Mucosa of stomach (tissue), 1 donor: ENCODE measurements around the gene PCOLCE2.

Experiments used
- H3K27me3 ChIP-seq: one replicate; pipeline ENCODE4 v1.7.0; 2013; ENCODE audit warnings: mild to moderate bottlenecking, low read length; ENCODE audit not compliant: control insufficient read depth, insufficient read depth
- H3K36me3 ChIP-seq: one replicate; pipeline ENCODE4 v1.7.0; 2013; ENCODE audit warnings: low read length; ENCODE audit not compliant: control insufficient read depth, insufficient read depth
- H3K4me1 ChIP-seq: one replicate; pipeline ENCODE4 v1.7.0; 2013; ENCODE audit warnings: mild to moderate bottlenecking, low read length; ENCODE audit not compliant: control insufficient read depth, insufficient read depth
- H3K4me3 ChIP-seq: one replicate; pipeline ENCODE4 v1.7.0; 2013; ENCODE audit warnings: low read length
- H3K9ac ChIP-seq: one replicate; pipeline ENCODE4 v1.7.0; 2013; ENCODE audit warnings: mild to moderate bottlenecking, low read length, moderate library complexity
- H3K9me3 ChIP-seq: one replicate; pipeline ENCODE4 v1.7.0; 2013; ENCODE audit warnings: mild to moderate bottlenecking, low read length, moderate library complexity; ENCODE audit not compliant: control insufficient read depth
- donor health status: Pancreatic carcinoma.

Gene PCOLCE2

DNA sequence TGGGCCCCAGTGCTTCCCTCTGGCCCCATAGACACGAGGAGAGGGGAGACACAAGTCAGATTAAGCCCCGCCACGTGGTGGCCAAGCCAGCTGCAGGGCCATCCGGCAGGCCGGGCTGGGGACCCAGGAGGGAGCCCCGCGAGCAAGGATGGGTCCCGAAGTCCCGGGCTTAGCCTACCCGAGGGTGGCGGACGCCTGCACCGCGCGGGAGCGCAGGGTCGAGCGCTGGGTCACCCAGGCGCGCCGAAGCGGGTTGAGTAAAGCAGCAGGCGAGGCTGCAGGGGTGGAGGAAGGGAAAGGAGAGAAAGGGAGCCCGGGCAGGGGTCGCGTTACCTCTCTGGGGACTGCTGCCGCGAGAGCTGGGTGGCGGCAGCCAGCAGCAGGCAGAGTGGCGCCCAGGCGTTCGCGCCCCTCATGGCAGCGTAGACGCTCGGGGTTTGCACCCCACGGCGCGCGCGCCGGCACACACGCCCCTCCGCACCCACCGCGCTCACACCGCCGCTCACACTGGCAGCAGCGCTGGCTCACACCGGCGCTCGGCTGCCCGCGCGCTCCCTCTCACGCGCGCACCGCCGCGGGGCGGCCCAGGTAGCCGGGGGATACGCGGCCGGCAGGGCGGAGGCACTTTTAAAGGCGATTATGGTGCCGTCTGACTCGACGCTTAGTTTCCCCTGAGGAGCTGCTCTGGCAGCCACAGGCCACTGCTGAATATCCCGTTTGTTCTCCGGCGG, at the start of gene PCOLCE2:
PCOLCE2 (minus strand) TSS at position 603 of the 731 bp plus-strand sequence; CDS start at position 416, 187 bp downstream.
- no peaks in the 10 kb centered on the region for H3K36me3 ChIP-seq
- H3K9ac ChIP-seq, result peak within 1 kb of the TSS; percentile 47
- peak within 1 kb of the TSS; percentile 25 for H3K4me3 ChIP-seq
- no peaks in the 10 kb centered on the region for H3K4me1 ChIP-seq
- H3K27me3 ChIP-seq, result peaks cover 39% of the 10 kb centered on the region
- no peaks in the 10 kb centered on the region for H3K9me3 ChIP-seq

- H3K4me3 ChIP-seq, result no peak overlapping the region
- no peaks in the 10 kb centered on the region for H3K9me3 ChIP-seq
- H3K27me3 ChIP-seq, result no peaks in the 10 kb centered on the region
- no peaks in the 10 kb centered on the region for H3K4me1 ChIP-seq
- no peak overlapping the region for H3K9ac ChIP-seq
- no peaks in the 10 kb centered on the region for H3K36me3 ChIP-seq
Observed at GRCh38 chr3:142935963-142936362, 47.1 kb upstream of the PCOLCE2 start.

GRCh38 chr3:142934887-142935269, 46.0 kb upstream of the PCOLCE2 start:
- H3K4me3 ChIP-seq, result no peak overlapping the region
- H3K9me3 ChIP-seq, result no peaks in the 10 kb centered on the region
- H3K9ac ChIP-seq, result no peak overlapping the region
- H3K36me3 ChIP-seq, result no peaks in the 10 kb centered on the region
- no peaks in the 10 kb centered on the region for H3K4me1 ChIP-seq
- no peaks in the 10 kb centered on the region for H3K27me3 ChIP-seq

DNA sequence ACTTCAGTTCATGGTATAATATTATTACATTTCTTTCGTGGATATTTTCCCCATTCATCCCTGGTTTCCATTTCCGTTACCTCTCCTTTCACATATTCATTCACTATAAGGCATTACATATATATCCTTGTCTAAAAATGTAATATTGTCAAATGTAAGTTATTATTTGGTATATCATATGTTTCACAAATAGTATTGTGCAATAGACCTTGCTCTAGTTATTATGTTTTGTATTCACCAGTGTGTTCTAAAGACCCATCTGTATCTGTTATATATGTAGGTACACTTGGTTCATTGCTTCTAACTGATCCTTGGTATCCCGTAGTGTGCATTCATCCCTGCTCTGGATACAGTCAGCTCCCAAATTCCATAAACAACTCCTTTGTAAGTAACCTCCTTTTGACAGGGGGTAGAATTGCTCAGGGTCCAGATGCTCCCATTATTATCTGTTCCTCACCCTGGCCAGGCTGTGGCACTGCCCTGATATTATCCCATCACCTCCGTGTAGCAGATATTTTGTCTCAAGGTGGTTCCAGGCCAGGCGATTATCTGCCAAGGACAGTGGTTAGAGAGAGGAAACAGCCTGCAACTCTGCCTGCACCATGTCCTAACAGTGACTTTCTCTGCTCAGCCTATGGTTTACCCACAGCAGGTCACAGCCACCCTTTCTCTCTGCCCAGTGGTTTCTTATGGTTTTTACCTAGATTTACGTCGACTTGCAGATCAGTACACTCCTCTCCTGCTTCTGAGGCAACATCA, 45.4 kb upstream of the PCOLCE2 start:
- H3K36me3 ChIP-seq, result no peaks in the 10 kb centered on the region

GRCh38 chr3:142931222-142931621, 42.3 kb upstream of the PCOLCE2 start:
- no peak overlapping the region for H3K9ac ChIP-seq
- no peaks in the 10 kb centered on the region for H3K9me3 ChIP-seq
- H3K36me3 ChIP-seq, result no peaks in the 10 kb centered on the region
- H3K27me3 ChIP-seq, result no peaks in the 10 kb centered on the region
- no peak overlapping the region for H3K4me3 ChIP-seq
- H3K4me1 ChIP-seq, result no peaks in the 10 kb centered on the region

More for the DNA sequence above, 45.4 kb upstream of the PCOLCE2 start:
- no peaks in the 10 kb centered on the region for H3K9me3 ChIP-seq
- no peaks in the 10 kb centered on the region for H3K4me1 ChIP-seq
- no peak overlapping the region for H3K9ac ChIP-seq
- H3K27me3 ChIP-seq, result no peaks in the 10 kb centered on the region
- no peak overlapping the region for H3K4me3 ChIP-seq

- Histone ChIP-seq H3K27me3 (no peaks in the 10 kb centered on the region), H3K9ac (no peak overlapping the region), H3K9me3 (no peaks in the 10 kb centered on the region), H3K36me3 (no peaks in the 10 kb centered on the region), H3K4me3 (no peak overlapping the region), H3K4me1 (no peaks in the 10 kb centered on the region)
Observed at GRCh38 chr3:142930463-142930862, 41.6 kb upstream of the PCOLCE2 start.

- H3K4me1 ChIP-seq, result no peaks in the 10 kb centered on the region
- H3K9ac ChIP-seq, result no peak overlapping the region
- no peaks in the 10 kb centered on the region for H3K36me3 ChIP-seq
- no peaks in the 10 kb centered on the region for H3K9me3 ChIP-seq
- H3K4me3 ChIP-seq, result no peak overlapping the region
- no peaks in the 10 kb centered on the region for H3K27me3 ChIP-seq
Observed at GRCh38 chr3:142929890-142930289, 41.0 kb upstream of the PCOLCE2 start.

DNA sequence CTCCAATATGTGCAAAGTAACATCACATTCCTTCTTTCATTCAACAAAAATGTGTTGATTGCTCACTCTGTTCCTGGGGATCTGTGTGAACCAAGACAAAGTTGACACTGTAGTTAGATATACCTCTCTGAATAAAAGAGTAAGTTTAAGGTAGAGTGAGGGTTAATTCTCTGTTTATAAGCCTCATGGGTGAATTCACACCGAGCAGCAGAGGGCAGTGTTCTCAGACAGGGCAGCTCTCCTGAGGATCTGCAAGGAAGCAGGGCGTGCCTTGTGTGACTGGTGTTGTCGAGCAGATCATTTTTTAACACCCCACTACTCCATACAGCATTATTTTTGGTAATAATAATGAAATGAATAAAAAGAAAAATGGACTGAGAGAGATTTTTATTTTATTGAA, 40.2 kb upstream of the PCOLCE2 start:
- Histone ChIP-seq H3K27me3 (no peaks in the 10 kb centered on the region), H3K36me3 (no peaks in the 10 kb centered on the region), H3K9ac (no peak overlapping the region), H3K4me1 (no peaks in the 10 kb centered on the region), H3K9me3 (no peaks in the 10 kb centered on the region), H3K4me3 (no peak overlapping the region)

DNA sequence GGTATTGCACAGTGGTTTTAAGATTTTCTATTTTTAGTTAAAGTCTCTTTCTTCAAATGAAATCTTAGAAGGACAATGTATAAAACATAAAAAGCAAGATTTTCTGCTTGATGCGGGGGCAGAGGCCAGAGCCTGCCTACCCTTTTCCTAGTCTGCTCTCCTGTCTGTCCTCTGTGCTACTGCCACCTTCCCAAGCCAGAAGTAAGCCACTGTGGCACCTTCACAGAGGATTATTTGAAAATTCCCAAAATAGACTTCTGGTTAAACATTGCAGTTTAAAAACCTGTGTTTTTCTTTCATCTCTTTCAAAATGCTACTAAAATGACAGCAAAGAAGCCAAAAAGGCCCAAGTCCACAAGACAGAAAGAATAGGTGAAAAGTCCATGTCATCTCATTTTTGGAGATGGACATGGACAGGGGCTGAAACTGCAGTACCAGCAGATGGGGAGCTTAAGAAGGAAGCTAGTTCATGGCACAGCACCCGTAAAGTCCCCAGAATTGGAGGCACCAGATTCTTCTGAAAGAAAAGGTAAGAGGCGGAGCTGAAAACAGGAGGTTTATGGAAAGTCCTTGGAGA, 37.6 kb upstream of the PCOLCE2 start:
- H3K27me3 ChIP-seq, result no peaks in the 10 kb centered on the region
- no peaks in the 10 kb centered on the region for H3K9me3 ChIP-seq
- no peak overlapping the region for H3K9ac ChIP-seq
- H3K36me3 ChIP-seq, result no peaks in the 10 kb centered on the region
- H3K4me3 ChIP-seq, result no peak overlapping the region
- no peaks in the 10 kb centered on the region for H3K4me1 ChIP-seq

GRCh38 chr3:142925140-142925539, 36.3 kb upstream of the PCOLCE2 start:
- Histone ChIP-seq H3K4me1 (no peaks in the 10 kb centered on the region), H3K9me3 (no peaks in the 10 kb centered on the region), H3K4me3 (no peak overlapping the region), H3K27me3 (no peaks in the 10 kb centered on the region), H3K9ac (no peak overlapping the region), H3K36me3 (no peaks in the 10 kb centered on the region)

DNA sequence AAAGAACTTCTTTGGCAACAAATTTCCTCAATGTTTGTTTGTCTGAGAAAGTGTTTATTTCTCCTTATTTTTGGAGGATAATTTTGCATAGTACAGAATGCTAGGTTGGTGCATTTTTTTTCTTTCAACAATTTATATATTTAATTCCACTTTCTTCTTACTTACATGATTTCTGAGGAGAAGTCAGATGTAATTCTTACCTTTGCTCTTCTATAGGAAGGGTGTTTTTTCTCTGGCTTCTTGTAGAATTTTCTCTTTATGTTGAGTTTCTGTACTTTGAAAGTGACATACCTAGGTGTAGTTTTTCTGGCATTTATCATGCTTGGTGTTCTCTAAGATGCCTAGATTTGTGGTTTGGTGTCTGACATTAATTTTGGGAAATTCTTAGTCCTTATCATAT, 34.8 kb upstream of the PCOLCE2 start:
- Histone ChIP-seq H3K27me3 (no peaks in the 10 kb centered on the region), H3K9ac (no peak overlapping the region), H3K4me1 (no peaks in the 10 kb centered on the region), H3K4me3 (no peak overlapping the region), H3K36me3 (no peaks in the 10 kb centered on the region), H3K9me3 (no peaks in the 10 kb centered on the region)

- no peaks in the 10 kb centered on the region for H3K9me3 ChIP-seq
- H3K4me1 ChIP-seq, result no peaks in the 10 kb centered on the region
- H3K36me3 ChIP-seq, result no peaks in the 10 kb centered on the region
- H3K27me3 ChIP-seq, result no peaks in the 10 kb centered on the region
- H3K4me3 ChIP-seq, result no peak overlapping the region
- H3K9ac ChIP-seq, result no peak overlapping the region
Observed at GRCh38 chr3:142916605-142917004, 27.7 kb upstream of the PCOLCE2 start.
